ENCODE data around the gene GGCX. TPM values are rescaled to one million over a fixed set of nuclear protein-coding genes. Genes with fewer than 3 reads are reported as not detected.

The GGCX gene
- total RNA-seq, 1 experiment from 2014 or later, result 35.0 TPM

Small RNAs within 50 kb of the gene (small RNA-seq; reads per million reads assigned to genes)
- 0 to 0.06 reads per million in 2 experiments for gene RN7SL126P

Other genes with a start within 250 kb of the GGCX start
- 76.7 and 79.1 TPM in 2 replicates for gene TGOLN2, start 233.5 kb downstream of the GGCX start, total RNA-seq (2014; rRNA removed; shearing (Covaris generic))
- gene RETSAT, start 207.0 kb downstream of the GGCX start, total RNA-seq (2014; rRNA removed; shearing (Covaris generic)), result 24.1 and 25.3 TPM in 2 replicates
- gene ELMOD3, start 206.7 kb downstream of the GGCX start, total RNA-seq (2014; rRNA removed; shearing (Covaris generic)), result 10.7 and 15.8 TPM in 2 replicates
- 95.1 and 95.2 TPM in 2 replicates for gene CAPG, start 151.1 kb downstream of the GGCX start, total RNA-seq (2014; rRNA removed; shearing (Covaris generic))
- gene SH2D6, start 142.8 kb downstream of the GGCX start, total RNA-seq (2014; rRNA removed; shearing (Covaris generic)), result 0.45 and 0.87 TPM in 2 replicates
- gene MAT2A, start 22.3 kb downstream of the GGCX start, total RNA-seq (2014; rRNA removed; shearing (Covaris generic)), result 139 and 207 TPM in 2 replicates
- 31.7 and 37.3 TPM in 2 replicates for gene VAMP8, start 16.1 kb upstream of the GGCX start, total RNA-seq (2014; rRNA removed; shearing (Covaris generic))
- gene VAMP5, start 22.9 kb upstream of the GGCX start, total RNA-seq (2014; rRNA removed; shearing (Covaris generic)), result 0.25 TPM in 1 of 2 replicates, not detected in the other
- gene RNF181, start 34.3 kb upstream of the GGCX start, total RNA-seq (2014; rRNA removed; shearing (Covaris generic)), result 132 TPM in 2 replicates
- gene TMEM150A, start 41.2 kb upstream of the GGCX start, total RNA-seq (2014; rRNA removed; shearing (Covaris generic)), result 8.2 and 11.1 TPM in 2 replicates
- gene C2orf68, start 50.6 kb upstream of the GGCX start, total RNA-seq (2014; rRNA removed; shearing (Covaris generic)), result 40.4 and 42.3 TPM in 2 replicates
- 55.0 and 58.3 TPM in 2 replicates for gene USP39, start 54.7 kb upstream of the GGCX start, total RNA-seq (2014; rRNA removed; shearing (Covaris generic))
- gene SFTPB, start 106.7 kb upstream of the GGCX start, total RNA-seq (2014; rRNA removed; shearing (Covaris generic)), result not detected in 2 replicates
- gene GNLY, start 132.9 kb upstream of the GGCX start, total RNA-seq (2014; rRNA removed; shearing (Covaris generic)), result not detected in 2 replicates
- 0.89 and 1.4 TPM in 2 replicates for gene ATOH8, start 192.5 kb upstream of the GGCX start, total RNA-seq (2014; rRNA removed; shearing (Covaris generic))

Measured in NCI-H460 (cell line).